NCI-H226 (cell line): Measurements from ENCODE around the gene ACTL10.
"Not testable (repeated sequence)": the region's sequence is repeated elsewhere in the genome, so short reads cannot be mapped to it uniquely, and the experiment has no call there.

Experiments
- DNase-seq: peaks from one replicate; pipeline ENCODE4 v3.0.0-alpha.2; 2015

Gene ACTL10

DNA sequence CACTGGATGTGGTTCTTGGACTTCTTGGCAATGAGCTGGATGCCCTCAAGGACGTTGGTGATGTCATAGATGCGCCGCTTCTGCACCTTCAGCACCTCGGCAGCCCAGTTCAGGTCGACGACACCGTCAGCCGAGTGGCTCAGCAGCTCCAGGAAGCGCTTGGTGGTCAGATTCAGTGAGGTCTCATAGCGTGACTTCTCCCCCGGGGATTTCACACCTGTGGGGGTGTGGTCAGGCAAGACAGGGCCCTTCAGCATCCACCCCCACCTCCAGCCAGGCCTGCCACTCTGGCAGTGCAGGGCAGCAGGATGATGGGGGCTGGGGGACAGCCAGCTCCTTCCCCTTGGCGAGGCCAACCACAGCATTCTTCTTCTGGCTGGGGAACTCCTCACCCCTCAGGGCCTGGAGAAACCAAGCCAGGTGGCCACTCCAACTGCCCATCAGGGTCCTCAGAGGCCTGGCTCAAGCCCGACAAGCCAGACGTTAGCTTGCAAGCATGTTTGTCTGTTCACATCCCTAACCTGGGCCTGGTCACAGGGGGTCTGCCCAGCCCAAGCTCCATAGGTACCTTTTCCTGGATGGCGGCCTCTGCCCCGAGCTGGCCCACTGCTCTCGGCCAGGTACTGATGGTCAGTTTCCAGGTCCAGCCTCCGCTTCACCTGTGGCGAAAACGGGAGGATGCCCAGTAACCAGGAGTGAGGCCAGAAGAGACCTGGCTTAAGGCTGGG lies 13.2 kb downstream of the ACTL10 start:
- no peak for DNase-seq

GRCh38 chr20:33680686-33681085 lies 13.9 kb downstream of the ACTL10 start:
- no peak for DNase-seq

DNA sequence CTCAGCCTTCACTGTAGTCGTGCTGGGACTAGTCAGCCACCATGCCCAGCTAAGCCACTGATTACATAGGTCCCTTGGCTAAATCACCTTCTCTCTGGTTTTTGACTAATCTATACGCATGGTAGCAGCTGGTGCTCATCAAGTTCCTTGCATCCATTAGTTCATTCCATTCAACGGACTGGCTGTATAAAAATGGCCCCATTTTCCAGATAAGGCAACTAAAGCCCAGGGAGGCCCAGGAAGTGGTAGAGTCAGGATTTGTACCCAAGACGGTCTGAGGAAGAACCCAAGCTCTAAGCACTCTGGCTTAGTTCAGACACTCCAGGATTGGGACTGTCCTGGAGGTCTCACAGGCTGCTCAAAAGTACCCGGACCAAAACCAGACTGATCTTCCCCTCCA lies 14.5 kb downstream of the ACTL10 start:
- DNase-seq, result no peak

DNA sequence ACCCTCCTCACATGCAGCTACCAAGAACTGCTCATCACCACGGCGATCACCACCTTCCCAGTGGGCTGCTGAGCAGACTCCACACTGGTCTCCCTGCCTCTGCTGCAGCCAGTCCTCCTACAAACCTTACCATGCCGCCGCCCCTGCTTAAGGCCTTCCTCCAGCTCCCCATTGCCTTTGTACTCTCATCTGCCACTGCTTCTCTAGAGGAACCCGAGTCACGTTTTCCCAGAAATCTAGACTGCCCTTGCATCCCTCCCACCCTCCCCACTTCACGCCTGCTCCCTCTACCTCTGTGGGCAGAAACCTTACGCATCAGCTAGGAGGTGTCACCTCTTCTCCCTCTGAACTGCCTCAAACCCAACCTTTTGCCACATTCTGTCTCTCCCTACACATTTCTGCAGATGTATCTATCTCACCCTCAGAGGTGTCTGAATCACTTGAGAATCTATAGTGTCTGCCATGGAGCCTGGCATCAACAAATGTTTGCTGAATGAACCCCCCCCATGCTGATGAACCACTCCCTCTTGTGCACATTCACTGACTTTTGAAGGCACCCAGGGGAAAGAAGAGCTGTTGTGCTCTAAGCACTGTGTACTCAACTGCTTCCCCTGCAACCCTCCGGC lies 15.1 kb downstream of the ACTL10 start:
- DNase-seq, result no peak

GRCh38 chr20:33684533-33685327 lies 18.0 kb downstream of the ACTL10 start:
- DNase-seq, result no peak

DNA sequence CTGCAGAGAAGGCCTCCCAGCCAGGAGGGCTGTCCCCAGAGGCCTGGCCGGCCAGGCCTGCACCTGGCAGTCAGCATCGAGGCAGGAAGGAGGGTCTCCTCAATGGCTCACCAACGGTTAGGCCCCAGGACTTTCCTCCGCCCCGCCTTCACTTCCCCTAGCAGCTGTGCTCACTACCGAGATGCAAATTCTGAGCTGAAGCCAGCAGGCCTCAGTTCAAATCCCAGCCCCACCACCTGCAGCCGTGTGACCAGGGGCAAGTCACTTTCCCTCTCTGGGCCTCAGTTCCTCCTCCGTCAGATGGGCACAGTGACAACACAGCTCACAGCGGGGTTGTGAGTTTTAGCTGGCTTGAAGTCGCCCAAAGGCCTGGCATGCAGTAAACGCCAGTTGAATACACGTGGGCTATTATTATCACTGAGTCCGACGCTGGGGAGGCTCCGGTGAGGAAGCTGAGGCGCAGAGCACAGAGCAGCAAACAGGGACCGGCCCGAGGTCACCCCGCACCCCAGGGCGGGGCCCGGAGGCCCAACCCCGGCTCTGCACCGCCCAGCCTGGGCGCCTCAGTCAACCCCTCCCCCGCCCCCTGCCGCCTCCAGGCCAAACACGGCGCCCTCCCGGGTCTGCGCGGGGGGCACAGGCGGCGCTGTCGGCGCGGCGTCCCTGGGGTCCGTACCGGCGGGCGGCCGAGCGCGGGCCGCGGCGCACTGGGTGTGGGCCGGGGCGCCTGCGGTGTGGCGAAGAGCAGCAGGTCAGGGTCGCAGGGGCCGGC lies 18.8 kb downstream of the ACTL10 start:
- DNase-seq, result peak; percentile 40

- peak; percentile 93 for DNase-seq
Observed at GRCh38 chr20:33686100-33686983, 19.6 kb downstream of the ACTL10 start, which contains the start of gene E2F1. TSS of gene E2F1 (minus strand) at chr20:33686385. CDS start at chr20:33686264, 121 bp downstream.

DNA sequence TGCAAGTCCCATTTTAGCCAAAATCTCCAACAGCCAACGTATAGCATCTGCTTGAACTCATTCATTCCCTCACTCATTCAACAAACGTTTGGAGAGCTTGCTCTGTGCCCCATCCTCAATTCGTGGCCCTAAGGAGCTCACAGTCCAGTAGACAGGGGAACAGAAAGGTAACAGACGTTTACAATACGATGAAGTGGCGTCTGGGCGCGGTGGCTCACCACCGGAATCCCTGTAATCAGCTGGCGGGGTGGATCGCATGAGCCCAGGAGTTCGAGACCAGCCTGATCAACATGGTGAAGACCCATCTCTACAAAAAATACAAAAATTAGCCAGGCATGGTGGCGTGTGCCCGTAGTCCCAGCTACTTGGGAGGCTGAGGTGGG lies 20.2 kb downstream of the ACTL10 start:
- DNase-seq, result no peak

DNA sequence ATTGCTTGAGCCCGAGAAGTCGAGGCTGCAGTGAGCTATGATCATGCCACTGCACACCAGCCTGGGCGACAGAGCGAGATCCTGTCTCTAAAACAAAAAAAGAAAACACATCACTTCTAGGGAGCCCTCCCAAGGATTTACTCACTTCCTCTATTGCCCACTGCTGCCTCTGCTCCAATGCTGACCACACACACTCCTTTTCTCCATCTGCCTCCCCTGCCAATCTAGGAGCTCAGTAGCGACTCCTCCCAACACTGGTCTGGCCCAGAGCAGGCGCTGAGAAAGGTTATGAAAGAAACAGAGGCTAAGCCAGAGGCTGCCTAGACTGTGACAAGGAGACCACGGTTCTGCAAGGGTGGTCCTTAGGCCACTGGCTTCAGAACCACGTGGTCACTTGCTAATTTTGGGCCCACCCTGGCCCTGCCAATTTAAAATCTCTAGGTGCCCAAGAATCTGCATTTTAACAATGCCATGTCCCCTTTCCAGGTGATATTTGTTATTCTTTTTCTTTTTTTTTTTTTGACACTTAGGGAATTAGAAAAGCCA lies 20.7 kb downstream of the ACTL10 start:
- peak; percentile 88 for DNase-seq

DNA sequence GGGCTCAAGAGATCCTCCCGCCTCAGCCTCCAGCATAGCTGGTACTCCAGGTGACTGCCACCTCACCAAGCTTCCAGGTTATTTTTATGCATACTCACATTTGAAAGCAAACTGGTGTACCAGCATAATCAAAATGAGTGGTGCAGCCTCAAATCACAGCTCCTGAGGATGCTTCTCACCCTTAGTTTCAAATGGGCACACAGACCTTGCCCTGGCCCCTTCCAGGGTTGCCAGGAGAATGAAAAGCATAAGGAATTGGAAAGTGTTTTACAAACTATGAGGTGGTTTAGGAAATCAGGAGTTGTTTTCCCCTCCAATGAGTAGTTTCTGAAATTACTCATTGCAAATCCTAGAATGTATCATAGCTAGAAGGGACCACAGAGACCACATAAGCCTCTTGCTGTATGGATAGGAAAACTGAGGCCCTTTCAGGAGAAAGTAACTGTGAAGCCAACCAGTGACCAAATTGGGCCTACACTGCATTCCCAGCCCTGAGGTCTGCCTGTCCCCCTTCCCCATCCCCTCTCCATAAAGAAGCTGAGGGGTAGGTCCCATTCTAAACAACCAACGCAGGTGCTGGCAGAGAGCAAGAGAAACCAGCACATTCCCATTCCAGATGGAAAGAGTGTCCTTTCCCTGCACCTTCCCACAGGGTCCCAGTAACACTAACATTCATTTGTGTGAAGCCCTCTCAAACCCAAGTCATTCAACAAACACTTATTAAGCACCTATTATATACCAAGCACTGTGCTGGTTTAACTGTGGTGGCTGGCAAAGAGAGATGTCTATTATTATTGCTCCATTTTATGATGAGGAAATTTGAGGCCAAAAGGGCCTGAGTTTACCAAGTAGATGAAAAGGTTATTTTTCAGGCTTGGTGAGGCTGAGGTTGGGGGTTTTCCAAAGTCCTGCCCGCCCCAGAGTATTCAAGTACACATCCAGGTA lies 21.5 kb downstream of the ACTL10 start:
- no peak for DNase-seq

DNA sequence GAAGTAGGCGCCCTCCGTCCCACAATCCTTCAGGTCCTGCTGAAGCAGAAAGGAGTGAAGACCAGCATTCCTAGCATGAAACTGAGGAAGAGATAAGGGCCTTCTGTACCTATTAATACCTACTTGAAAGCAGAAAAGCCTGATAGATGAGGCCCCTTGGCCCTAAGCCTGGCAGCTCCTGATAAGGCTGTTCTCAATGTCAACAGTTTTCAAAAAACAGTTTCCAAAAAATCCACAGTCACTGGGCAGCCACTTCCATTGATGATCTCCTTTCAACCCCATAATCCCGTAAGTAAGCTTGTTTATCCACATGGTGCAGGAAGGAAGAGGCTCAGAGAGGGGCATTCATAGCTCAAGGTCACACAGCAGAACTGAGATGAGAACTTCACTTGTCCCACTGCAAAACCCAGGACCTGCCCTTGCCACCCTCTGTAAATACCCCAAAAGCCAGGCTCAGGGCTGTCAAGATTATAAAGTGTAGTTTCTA lies 22.2 kb downstream of the ACTL10 start:
- DNase-seq, result no peak

- no peak for DNase-seq
Observed at GRCh38 chr20:33689493-33689892, 22.8 kb downstream of the ACTL10 start.

- peak; percentile 60 for DNase-seq
Observed at GRCh38 chr20:33689973-33690372, 23.2 kb downstream of the ACTL10 start.

DNA sequence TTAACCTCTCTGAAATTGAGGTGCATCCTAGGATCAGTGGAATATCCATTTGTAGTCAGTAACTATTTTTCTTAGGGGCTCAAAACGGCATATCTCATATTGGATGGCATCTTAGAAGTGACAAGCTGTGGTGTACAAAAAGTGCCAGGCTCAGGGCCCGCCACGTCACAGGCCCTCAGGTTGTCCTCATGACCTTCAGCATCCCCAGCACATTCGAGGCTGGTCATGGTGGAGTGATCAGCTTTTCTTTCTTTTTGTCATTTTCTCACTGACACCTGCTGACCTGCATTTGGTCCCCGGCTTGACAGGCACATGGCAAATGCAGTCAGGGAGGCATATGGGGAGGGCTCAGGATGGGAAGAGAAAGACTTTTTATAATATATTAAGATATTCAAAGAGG lies 26.5 kb downstream of the ACTL10 start:
- DNase-seq, result no peak

- DNase-seq, result no peak
Observed at GRCh38 chr20:33693741-33694638, 27.2 kb downstream of the ACTL10 start.

DNA sequence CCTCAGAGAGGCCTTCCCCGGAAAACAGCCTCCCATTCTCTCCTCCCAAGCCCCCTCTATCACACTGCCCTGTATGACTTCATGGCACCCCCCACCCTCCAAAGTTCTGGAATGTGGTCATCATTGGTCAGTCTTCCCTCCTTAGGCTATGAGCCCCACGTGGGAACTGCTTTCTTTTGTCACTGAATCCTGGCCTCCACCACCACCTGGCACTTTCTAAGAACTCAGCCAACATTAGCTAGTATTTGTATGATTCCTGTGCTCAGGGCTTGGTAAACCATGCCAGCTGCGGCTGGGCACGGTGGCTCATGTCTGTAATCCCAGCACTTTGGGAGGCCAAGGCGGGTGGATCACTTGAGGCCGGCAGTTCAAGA lies 27.9 kb downstream of the ACTL10 start:
- no peak for DNase-seq

DNA sequence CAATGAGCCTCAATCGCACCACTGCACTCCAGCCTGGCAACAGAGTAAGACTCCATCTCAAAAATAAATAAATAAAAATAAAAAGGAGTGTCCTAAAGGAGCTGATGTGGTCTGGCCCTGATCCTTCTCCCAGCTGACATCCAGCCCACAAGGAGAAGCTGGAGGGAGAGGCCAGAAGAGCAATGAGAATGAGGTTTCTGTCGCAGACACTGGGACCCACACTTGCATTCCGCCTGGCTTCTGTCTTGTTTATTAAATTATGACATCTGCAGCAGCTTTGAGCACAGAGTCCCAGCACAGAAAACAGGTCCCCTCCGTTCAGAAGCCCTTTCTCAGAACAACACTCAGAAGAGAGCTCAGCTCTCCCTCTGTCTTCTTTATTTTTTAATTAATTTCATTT lies 29.7 kb downstream of the ACTL10 start:
- DNase-seq, result no peak

DNA sequence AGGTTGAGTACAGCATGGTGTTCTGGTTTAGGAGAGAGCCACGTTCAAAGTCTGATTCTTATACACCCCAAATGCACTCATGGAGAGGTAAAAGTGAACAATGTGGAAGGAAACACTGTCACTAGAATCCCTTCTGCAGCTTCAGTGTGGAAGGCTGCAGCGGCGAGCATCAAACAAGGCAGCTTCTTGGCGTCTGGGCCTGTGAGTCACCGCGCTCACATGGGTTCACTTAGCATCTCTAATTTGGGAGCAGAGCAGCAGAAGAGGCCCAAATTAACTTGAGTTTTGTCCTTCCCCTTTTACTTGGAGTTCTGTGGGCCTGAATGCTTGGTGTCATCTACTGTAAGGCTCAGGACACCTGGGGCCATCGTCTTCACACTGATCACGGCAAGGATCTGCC lies 30.4 kb downstream of the ACTL10 start:
- DNase-seq, result no peak

- DNase-seq, result not testable (repeated sequence)
Observed at GRCh38 chr20:33698966-33699365, 32.2 kb downstream of the ACTL10 start.
